HCT116 (cell line): ENCODE measurements around the gene CILP2.

Experiments used
- CTCF ChIP-seq, 3 experiments: fragments of 200-600 bp in 1 of 3; sonication (generic) in 1 of 3; IDR thresholded peaks in 2 of 3; conservative IDR thresholded peaks in 1 of 3; 2 replicates each; pipeline ENCODE4 v1.5.1; 2012 to 2017; ENCODE audit warnings: low read depth in 2 of 3, low read length in 2 of 3, antibody characterized with exemption in 1 of 3, borderline replicate concordance in 1 of 3, control low read depth in 1 of 3, mild to moderate bottlenecking in 1 of 3, mixed read lengths in 1 of 3, mixed run types in 1 of 3, moderate library complexity in 1 of 3; ENCODE audit not compliant: insufficient read depth in 1 of 3
- EZH2 ChIP-seq: fragments of 200-600 bp; sonication (generic); IDR thresholded peaks from 2 replicates; pipeline ENCODE4 v1.6.1; 2017; ENCODE audit warnings: antibody characterized with exemption, mixed run types
- FOSL1 ChIP-seq: IDR thresholded peaks from 2 replicates; pipeline ENCODE4 v1.6.1; 2012; ENCODE audit warnings: low read depth
- POLR2AphosphoS5 ChIP-seq: IDR thresholded peaks from 2 replicates; pipeline ENCODE4 v1.6.1; 2011; ENCODE audit warnings: mild to moderate bottlenecking, low read depth, low read length, moderate library complexity
- RAD21 ChIP-seq: IDR thresholded peaks from 2 replicates; pipeline ENCODE4 v1.6.1; 2012; ENCODE audit warnings: low read depth, mild to moderate bottlenecking
- REST ChIP-seq: IDR thresholded peaks from 2 replicates; pipeline ENCODE4 v1.6.1; 2012; ENCODE audit warnings: low read depth
- SIN3A ChIP-seq: IDR thresholded peaks from 2 replicates; pipeline ENCODE4 v1.6.1; 2012; ENCODE audit warnings: low read depth

- TF ChIP-seq POLR2AphosphoS5 (no peak), RAD21 (no peak), REST (no peak), SIN3A (no peak), EZH2 (no peak), FOSL1 (no peak), CTCF (IDR thresholded peaks at IDR 0.05 in 2 of 3, conservative IDR thresholded peaks at IDR 0.05 in 1 of 3; ENCODE audit: borderline replicate concordance in 1 of 3, insufficient read depth in 1 of 3, low read depth in 2 of 3, low read length in 2 of 3) (no peak)
These were observed 3.4 kb upstream of the CILP2 start for GRCh38 chr19:19534556-19535265.
